Chondrocyte (in vitro differentiated cells): ENCODE measurements around the gene TXK. TPM values are rescaled to one million over a fixed set of nuclear protein-coding genes. Genes with fewer than 3 reads are reported as not detected.

Experiments
- DNase-seq: peaks from one replicate; pipeline ENCODE4 v3.0.0; 2021; ENCODE audit warnings: mixed read lengths, low spot score
- H3K27ac Mint-ChIP-seq: one replicate; pipeline ENCODE4 v1.8.0; 2021; ENCODE audit warnings: mild to moderate bottlenecking, moderate library complexity, mixed read lengths; ENCODE audit not compliant: unreplicated experiment
- H3K27me3 Mint-ChIP-seq: 2 replicates; pipeline ENCODE4 v1.8.0; 2021; ENCODE audit warnings: low read depth, mixed read lengths
- H3K36me3 Mint-ChIP-seq: 2 replicates; pipeline ENCODE4 v1.8.0; 2021; ENCODE audit warnings: low read depth, mixed read lengths
- H3K4me1 Mint-ChIP-seq: 2 replicates; pipeline ENCODE4 v1.8.0; 2021; ENCODE audit warnings: low read depth, mild to moderate bottlenecking, mixed read lengths
- H3K4me3 Mint-ChIP-seq: one replicate; pipeline ENCODE4 v1.8.0; 2021; ENCODE audit warnings: mild to moderate bottlenecking, moderate library complexity, mixed read lengths; ENCODE audit not compliant: unreplicated experiment
- H3K9me3 Mint-ChIP-seq: 2 replicates; pipeline ENCODE4 v1.8.0; 2021; ENCODE audit warnings: low read depth, mixed read lengths
- total RNA-seq: library from RNA; stranded (reverse); gene quantifications from 3 replicates; pipeline ENCODE4 v1.2.1, GENCODE V29; 2021
- TF ChIP-seq, protein P1 (sequence below): fragments of 200-600 bp; sonication (generic); IDR thresholded peaks from 2 replicates; pipeline ENCODE4 v1.5.0; 2021; ENCODE audit warnings: antibody characterized with exemption, mild to moderate bottlenecking, moderate library complexity

TXK gene
- total RNA-seq, 1 donor from 2014 or later, result 0.22 TPM

DNA sequence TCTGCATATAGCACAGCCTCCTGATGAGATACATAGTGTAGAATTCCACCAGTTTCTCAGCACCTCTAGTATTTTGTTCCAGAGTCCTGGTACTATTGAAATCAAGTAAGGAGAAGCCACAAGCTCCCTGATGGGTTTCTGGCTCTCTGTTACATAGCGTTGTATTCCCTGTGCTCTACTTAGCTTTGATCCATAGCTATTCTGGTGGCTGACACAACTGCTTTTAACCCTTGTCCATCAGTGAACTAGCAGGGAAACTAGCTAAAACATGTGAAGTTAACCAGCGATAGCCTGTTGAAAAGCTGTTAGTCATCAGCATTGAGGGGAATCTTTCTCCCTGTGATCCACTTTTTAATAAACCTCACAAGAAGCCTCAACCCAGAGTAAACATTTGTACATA lies 90.5 kb downstream of the TXK start:
- TF ChIP-seq, protein P1, sequence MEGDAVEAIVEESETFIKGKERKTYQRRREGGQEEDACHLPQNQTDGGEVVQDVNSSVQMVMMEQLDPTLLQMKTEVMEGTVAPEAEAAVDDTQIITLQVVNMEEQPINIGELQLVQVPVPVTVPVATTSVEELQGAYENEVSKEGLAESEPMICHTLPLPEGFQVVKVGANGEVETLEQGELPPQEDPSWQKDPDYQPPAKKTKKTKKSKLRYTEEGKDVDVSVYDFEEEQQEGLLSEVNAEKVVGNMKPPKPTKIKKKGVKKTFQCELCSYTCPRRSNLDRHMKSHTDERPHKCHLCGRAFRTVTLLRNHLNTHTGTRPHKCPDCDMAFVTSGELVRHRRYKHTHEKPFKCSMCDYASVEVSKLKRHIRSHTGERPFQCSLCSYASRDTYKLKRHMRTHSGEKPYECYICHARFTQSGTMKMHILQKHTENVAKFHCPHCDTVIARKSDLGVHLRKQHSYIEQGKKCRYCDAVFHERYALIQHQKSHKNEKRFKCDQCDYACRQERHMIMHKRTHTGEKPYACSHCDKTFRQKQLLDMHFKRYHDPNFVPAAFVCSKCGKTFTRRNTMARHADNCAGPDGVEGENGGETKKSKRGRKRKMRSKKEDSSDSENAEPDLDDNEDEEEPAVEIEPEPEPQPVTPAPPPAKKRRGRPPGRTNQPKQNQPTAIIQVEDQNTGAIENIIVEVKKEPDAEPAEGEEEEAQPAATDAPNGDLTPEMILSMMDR, result no peak

DNA sequence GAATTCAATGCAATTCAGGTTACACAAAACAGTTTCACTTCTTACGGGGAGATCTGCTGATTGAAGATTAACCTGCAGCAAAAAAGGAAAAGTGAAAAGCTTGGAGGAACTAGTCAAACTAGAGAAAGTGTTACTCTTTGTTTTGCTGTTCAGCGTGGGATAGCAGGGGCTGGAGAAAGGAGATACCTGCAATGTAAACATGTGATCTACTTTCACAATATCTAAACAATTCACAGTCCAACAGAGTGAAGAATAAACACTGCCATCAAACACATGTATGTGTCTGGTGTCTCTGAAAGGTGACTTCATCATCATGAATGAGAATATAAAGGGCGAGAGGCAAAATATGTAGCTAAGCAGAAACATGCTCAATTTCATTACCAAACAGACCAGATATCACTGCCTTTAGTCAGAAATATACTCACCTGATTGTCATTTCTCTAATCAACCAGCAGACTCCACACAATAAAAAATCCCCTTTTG lies 91.0 kb downstream of the TXK start:
- H3K4me1 Mint-ChIP-seq, result no peaks in the 10 kb centered on the region
- no peak overlapping the region for H3K27ac Mint-ChIP-seq
- peaks cover 29% of the 10 kb centered on the region for H3K27me3 Mint-ChIP-seq
- no peak for DNase-seq
- no peaks in the 10 kb centered on the region for H3K36me3 Mint-ChIP-seq
- TF ChIP-seq, protein P1, result no peak
- no peaks in the 10 kb centered on the region for H3K9me3 Mint-ChIP-seq
- H3K4me3 Mint-ChIP-seq, result no peak overlapping the region

More for the DNA sequence above, 90.5 kb downstream of the TXK start:
- DNase-seq, result no peak
- Mint-ChIP-seq H3K27ac (no peak overlapping the region), H3K36me3 (no peaks in the 10 kb centered on the region), H3K4me1 (no peaks in the 10 kb centered on the region), H3K9me3 (no peaks in the 10 kb centered on the region), H3K4me3 (no peak overlapping the region), H3K27me3 (peaks cover 29% of the 10 kb centered on the region)

DNA sequence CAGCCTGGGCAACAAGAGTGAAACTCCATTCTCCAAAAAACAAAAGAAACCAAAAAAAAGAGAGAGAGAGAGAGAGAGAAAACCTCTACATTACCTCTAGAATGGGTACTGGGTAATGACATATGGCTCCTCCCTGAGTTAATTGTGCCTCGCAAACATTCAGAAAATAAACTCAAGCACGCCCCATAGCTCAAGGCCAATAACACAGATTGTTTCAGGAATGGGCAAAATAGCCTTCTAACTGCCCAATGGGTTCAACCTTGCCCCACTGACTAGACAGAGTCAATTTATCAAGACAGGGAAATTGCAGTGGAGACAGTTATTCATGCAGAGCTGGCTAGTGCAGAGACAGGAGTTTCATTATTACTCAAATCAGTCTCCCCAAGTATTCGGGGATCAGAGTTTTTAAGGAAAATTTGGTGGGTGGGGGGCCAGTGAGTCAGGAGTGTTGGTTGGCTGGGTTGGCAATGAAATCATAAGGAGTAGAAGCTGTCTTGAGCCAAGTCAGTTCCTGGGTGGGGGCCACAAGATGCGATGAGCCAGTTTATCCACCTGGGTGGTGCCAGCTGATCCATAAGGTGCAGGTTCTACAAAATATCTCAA lies 92.4 kb downstream of the TXK start:
- no peak for DNase-seq
- peaks cover 27% of the 10 kb centered on the region for H3K27me3 Mint-ChIP-seq
- no peaks in the 10 kb centered on the region for H3K4me1 Mint-ChIP-seq
- no peak overlapping the region for H3K27ac Mint-ChIP-seq
- TF ChIP-seq, protein P1, result no peak
- no peak overlapping the region for H3K4me3 Mint-ChIP-seq
- H3K9me3 Mint-ChIP-seq, result no peaks in the 10 kb centered on the region
- no peaks in the 10 kb centered on the region for H3K36me3 Mint-ChIP-seq

DNA sequence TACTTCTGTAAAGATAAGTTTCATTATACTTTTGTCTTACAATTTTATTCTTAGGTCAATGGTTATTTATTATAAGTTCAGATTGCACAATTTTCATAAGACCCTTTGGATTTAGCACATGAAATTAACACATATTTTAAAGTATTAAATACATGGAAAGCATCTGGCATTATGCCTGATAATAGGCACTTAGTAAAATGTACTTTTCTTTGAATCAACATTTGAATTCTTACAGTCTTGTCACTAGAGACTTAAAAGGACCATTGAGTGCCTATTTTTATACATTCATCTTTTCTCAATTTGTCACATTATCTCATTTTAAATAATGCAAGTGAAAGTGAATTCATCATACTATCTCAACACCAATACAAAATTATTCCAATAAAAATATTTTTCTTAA lies 94.5 kb downstream of the TXK start:
- Mint-ChIP-seq H3K4me1 (no peaks in the 10 kb centered on the region), H3K4me3 (no peak overlapping the region), H3K27me3 (peaks cover 19% of the 10 kb centered on the region), H3K27ac (no peak overlapping the region), H3K36me3 (no peaks in the 10 kb centered on the region), H3K9me3 (no peaks in the 10 kb centered on the region)
- TF ChIP-seq, protein P1, result no peak
- no peak for DNase-seq

DNA sequence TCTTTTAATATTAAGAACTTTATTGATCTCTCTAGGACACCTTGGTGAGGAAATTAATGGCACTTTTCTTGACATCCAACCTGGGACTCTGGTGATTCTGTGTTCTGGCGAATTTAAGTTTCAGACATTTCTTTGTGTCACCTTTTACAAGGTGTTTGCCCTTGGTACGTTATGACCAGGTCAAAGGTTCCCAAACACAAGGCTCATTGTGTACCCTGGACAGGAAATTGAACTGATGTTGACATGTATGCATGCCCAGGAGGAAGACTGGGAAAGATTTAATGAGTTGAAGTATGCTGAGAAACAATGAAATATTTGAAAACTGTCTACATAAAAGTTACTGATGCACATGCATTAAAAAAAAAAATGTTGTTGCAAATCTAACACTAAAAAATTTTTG lies 95.4 kb downstream of the TXK start:
- Mint-ChIP-seq H3K27ac (no peak overlapping the region), H3K4me3 (no peak overlapping the region), H3K9me3 (no peaks in the 10 kb centered on the region), H3K27me3 (peaks cover 17% of the 10 kb centered on the region), H3K36me3 (no peaks in the 10 kb centered on the region), H3K4me1 (no peaks in the 10 kb centered on the region)
- DNase-seq, result no peak
- TF ChIP-seq, protein P1, result no peak
